Raji (cell line): ENCODE data around the gene GALK2.

Source experiments
- POLR2A ChIP-seq: IDR thresholded peaks from 2 replicates; pipeline ENCODE4 v1.6.1; 2011; ENCODE audit warnings: low read depth, low read length, control low read depth; ENCODE audit not compliant: insufficient read depth

Gene GALK2

GRCh38 chr15:49169880-49170597 is at the start of gene GALK2:
TSS of gene GALK2 (plus strand) at chr15:49170247. CDS start at chr15:49170323, 76 bp downstream.
- peak; percentile 61 for TF ChIP-seq POLR2A

GRCh38 chr15:49120832-49121231 is 49.2 kb upstream of the GALK2 start:
- no peak for TF ChIP-seq POLR2A

- TF ChIP-seq POLR2A = no peak
Measured at GRCh38 chr15:49121901-49122300, 48.1 kb upstream of the GALK2 start.

GRCh38 chr15:49122541-49123062 is 47.4 kb upstream of the GALK2 start:
- TF ChIP-seq POLR2A = no peak

DNA sequence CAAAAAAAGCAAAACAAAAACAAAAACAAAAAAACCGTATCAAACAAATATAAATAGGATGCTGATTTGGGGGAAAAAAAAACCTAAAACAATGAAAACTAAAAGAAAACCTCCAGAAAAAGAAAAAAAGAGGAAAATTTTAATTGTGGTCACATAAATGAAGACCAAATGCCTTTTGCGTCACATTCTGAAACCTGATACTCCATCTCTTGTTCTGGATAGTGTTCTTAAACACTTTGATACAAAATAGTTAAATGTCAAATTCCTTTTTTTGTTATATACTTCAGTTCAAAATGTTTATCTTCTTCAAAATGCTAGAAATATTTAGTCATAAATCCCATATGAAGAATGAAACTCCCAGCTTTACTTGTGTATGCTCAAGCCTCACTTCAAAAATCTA is 45.7 kb upstream of the GALK2 start:
- no peak for TF ChIP-seq POLR2A

GRCh38 chr15:49131403-49131802 is 38.6 kb upstream of the GALK2 start:
- no peak for TF ChIP-seq POLR2A

DNA sequence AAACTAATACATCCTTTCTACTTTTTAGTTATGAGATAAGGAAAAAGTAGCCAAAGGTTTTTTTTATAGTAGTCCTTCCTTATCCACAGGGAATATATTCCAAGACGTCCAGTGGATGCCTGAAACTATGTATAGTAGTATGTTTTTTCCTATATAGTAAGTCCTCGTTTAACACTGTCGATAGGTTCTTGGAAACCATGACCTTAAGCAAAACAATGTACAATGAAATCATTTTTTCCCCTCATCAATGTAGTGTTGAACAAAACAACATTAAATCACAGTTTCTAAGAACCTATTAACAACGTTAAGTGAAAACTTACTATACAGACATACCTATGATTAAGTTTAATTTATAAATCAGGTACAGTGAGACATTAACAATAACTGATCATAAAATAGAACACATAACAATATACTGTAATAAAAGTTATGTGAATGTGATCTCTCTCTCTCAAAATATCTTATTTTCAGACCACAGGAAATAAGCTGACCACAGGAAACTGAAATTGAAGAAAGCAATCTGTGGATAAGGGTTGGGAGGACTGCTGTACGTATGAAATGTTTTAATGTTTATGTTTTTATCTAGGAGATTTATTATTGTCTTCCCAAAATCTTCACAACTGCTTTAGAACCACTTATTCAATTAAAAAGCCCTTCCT is 35.2 kb upstream of the GALK2 start:
- no peak for TF ChIP-seq POLR2A

DNA sequence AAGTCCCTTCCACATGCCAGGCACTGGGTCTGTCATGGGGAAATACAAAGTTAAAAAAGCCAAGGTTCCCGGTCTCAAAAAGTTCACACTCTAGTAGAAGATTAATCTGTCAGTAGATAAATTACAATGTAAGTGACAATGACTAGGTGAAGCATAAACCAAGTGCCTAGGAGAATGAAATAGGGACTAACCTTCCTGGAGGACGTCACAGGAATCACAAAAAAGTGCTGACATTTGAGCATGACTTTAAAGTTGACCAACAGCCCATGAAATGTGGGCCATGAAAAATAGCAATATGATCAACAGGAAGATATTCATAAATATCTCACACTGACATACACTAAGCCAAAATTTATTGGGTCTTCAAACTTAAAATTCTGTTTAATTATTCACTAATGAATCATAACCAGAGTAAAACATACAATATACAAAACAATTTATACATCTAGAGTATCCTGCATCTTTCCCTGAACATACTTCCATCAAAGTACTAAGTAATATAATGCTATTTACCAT is 34.6 kb upstream of the GALK2 start:
- TF ChIP-seq POLR2A = no peak

- no peak for TF ChIP-seq POLR2A
Measured at GRCh38 chr15:49135911-49136310, 34.1 kb upstream of the GALK2 start.

GRCh38 chr15:49137861-49138260 is 32.2 kb upstream of the GALK2 start:
- no peak for TF ChIP-seq POLR2A

DNA sequence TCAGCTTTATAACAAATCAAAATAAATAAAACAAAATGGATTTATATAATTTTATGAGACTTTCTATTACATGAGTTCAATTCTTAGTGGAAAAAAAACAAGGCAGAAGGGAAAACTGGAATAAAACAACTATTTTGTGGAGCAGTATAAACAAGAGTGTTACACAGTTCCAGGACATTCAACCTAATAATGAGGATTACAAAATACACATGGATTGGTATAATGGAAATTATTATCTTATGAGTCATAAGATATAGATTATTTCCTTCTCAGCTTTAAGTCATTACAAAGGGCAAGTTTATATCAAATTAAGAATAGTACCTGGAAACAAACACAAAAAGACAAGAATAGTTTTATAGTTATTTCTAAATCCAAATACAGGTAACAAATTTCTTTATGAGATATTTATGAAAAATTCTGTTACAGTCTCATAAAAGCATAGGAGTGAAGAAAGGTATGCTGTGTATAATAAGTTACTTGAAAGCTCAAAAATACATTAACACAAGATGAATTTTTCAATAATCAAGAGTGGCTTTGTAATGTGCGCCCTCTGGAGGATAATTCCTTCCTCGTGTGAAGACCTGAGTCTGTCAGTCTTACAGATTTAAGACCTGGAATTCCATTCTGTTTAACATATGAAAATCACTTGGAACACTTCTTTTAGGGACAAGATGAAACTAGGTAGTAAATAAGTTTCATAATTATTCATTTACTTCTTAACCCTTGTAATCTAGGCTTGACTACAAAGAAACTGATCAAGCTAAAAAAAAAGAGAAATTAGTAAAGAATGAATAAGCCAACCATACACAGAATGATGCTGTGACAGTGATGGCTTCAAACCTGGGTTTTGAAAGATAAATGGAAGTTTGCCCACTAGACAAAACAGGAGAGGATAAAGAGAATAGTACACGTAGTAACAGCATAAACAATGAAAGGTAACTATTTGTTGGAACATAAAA is 24.1 kb upstream of the GALK2 start:
- no peak for TF ChIP-seq POLR2A

DNA sequence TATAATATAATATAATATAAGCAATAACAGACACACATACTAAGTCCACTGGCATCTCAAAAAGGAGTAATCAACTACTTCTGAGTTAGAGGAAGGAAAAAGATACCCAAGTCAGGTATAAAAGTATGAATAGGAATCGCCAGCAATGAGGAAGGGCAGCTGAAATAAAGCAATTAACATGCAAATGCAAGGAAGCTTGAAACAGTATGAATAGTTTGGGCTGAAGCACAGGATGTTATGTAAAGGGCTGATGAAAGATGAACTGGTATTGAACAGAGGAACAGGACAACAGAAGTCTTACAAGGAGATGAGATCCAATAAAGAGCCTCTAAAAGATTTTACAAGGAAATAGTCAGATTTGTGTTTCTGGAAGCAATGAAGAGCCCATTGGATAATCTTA is 21.7 kb upstream of the GALK2 start:
- TF ChIP-seq POLR2A = no peak

- TF ChIP-seq POLR2A = no peak
Measured at GRCh38 chr15:49148727-49149126, 21.3 kb upstream of the GALK2 start.

GRCh38 chr15:49151831-49152230 is 18.2 kb upstream of the GALK2 start:
- no peak for TF ChIP-seq POLR2A

DNA sequence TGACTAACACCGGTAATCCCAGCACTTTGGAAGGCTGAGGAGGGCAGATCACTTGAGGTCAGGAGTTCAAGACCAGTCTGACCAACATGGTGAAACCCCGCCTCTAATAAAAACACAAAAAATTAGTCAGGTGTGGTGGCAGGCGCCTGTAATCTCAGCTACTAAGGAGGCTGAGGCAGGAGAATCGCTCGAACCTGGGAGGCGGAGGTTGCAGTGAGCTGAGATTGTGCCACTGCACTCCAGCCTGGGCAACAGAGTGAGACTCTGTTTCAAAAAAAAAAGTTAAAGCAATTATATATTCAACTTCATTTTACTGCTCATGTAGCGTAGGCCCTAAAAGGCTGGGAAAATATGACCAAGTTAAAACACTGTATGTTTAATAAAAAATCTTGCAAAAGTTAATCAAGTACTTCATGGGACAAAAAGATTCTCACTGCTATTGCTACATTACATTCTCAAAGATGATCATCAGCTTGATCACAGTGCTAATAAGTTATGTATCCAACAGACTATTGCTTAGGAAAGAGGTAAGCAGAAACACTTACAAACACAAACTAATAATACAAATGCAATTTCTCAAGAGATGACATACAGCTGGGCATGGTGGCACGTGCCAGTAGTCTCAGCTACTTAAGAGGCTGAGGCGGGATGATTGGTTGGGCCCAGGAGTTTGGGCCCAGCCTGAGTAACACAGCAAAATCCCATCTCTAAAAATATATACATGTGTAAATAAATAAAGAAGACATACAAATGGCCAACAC is 17.3 kb upstream of the GALK2 start:
- TF ChIP-seq POLR2A = no peak

GRCh38 chr15:49154359-49154758 is 15.7 kb upstream of the GALK2 start:
- TF ChIP-seq POLR2A = no peak
